GM19467 (cell line): ENCODE results near the gene NIT1.
A peak's percentile ranks its signal among the peaks of the same experiment; 100 is the strongest.

Experiments
- ATAC-seq: cut with Tn5 transposase; IDR thresholded peaks from one replicate; pipeline ENCODE4 v1.9.1; 2021; ENCODE audit warnings: mild to moderate bottlenecking, moderate library complexity; ENCODE audit not compliant: unreplicated experiment

Gene NIT1, protein sequence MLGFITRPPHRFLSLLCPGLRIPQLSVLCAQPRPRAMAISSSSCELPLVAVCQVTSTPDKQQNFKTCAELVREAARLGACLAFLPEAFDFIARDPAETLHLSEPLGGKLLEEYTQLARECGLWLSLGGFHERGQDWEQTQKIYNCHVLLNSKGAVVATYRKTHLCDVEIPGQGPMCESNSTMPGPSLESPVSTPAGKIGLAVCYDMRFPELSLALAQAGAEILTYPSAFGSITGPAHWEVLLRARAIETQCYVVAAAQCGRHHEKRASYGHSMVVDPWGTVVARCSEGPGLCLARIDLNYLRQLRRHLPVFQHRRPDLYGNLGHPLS

GRCh38 chr1:161117759-161118581, at the start of gene NIT1, which contains the start of gene PFDN2:
Gene NIT1 (plus strand): TSS chr1:161118105. CDS start chr1:161118177, 72 bp downstream.
Gene PFDN2 (minus strand): TSS chr1:161118037. CDS start chr1:161118026, 11 bp downstream.
- ATAC-seq, result peak; percentile 76

DNA sequence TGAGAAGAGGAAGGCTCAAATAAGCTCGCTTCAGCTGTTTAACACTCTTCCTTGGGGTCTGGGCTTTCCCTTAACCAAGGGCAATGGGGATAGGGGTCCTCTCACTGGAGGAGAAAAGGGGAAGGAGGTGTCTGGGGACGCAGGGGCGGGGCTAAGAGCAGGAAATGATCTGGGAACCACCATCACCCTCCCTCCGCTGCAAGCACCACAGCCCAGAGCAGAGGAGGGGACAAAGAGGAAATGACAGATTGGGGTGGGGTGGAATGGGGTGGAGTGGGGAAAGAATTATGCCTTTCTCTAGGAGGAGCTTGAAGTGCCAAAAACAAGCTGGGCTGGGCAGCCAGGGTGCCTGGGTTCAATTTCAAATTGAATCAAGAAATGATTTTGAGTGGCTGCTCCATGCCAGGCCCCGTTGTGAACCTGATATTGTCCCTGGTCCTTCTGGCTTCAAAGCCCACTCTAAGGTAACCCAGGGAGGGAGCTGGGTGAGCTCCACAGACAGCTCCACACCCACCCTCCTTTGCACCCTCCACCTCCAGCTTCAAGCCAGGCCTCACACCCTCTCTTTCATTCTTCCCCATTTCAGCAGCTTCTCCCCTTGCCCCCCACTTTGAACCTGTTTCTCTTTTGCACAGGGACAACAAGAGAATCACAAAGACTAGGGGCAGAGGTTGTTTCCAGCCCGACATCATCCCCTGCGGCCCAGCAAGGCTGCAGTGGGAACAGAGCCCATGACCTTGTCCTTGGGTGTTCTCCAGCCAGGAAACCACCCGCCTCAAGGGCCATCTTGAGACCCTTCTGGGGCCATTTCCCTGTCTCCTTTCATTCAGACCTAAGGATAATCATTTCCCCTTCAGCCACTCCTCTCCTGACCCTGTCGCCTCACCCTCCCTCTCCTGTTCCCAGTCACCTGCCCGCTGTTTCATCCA, 49.3 kb upstream of the NIT1 start:
- ATAC-seq, result peak; percentile 57

GRCh38 chr1:161069241-161069640, 48.7 kb upstream of the NIT1 start:
- ATAC-seq, result peak; percentile 2

GRCh38 chr1:161069731-161070270, 48.1 kb upstream of the NIT1 start, which contains the start of gene ARHGAP30:
Gene ARHGAP30 (minus strand): TSS chr1:161069891. CDS start chr1:161069624, 267 bp downstream.
- ATAC-seq, result peak; percentile 81

- no peak for ATAC-seq
Measured at GRCh38 chr1:161070761-161071160, 47.1 kb upstream of the NIT1 start.

GRCh38 chr1:161071886-161072371, 46.0 kb upstream of the NIT1 start:
- ATAC-seq, result no peak

DNA sequence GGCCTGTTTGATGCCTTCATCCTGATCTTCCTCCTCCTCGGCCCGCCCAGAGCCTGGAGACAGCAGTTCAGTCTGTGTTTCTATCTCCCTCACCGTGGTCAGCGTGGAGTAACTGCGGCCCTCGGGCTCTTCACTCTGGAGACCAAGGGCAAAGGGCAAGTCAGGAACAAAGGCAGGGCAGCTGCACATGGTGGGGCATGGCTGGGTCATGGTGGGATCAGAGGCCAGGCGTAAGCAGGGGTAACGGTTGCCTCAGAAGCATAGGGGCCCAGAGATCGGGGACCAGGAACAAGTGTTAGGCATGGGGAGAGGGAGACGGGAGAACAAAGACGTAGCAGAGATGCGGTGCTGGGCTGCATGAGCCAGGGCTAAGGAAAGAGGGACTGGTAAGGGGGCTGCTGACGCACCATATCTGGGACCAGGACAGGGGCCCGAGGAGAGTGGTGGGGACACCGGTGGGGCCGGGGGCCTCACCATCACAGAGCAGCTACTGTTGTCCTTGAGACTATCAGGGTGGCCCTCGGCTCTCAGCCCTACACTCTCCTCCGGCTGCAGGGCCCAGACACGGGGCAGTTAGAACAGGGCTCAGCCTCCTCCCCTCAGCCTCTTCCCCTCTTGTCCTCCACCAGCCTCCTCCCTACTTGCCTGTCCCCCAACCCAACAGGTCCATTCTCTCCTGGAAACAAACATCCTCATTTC, 45.0 kb upstream of the NIT1 start:
- no peak for ATAC-seq

DNA sequence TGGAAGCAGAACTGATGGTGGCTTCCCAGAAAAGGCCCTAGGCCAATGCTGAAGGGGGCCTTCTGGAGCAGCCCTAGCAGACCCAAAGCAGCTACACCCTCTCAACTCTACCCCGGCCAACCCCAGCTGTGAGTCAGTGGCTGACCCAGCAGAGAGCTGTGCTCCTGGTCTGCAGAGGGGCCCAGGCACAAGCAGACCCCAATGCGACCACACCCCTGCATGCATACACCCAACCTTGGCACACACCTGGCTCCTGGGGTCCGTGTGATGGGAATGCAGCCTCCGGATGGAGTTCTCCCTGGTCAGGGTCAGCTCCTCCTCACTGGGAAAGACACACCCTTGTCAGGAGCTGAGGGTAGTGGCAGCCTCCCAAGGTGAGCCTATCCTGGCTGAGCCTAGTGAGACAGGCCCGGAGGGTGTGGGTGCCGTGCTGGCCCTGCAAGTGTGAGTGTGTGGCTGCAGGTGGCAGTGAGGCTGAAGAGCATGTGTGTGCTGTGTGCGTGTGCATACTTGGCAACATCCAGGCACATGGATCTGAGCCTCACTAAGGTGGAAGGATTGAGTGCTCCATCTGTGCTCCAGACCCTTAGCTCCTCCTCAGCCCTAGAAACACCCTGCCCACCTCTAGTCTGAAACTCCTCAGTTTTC, 44.3 kb upstream of the NIT1 start:
- no peak for ATAC-seq

GRCh38 chr1:161074676-161075368, 43.1 kb upstream of the NIT1 start:
- no peak for ATAC-seq

- ATAC-seq, result no peak
Measured at GRCh38 chr1:161076410-161076809, 41.5 kb upstream of the NIT1 start.

- ATAC-seq, result no peak
Measured at GRCh38 chr1:161077426-161077825, 40.5 kb upstream of the NIT1 start.

- ATAC-seq, result no peak
Measured at GRCh38 chr1:161079436-161080110, 38.3 kb upstream of the NIT1 start.

DNA sequence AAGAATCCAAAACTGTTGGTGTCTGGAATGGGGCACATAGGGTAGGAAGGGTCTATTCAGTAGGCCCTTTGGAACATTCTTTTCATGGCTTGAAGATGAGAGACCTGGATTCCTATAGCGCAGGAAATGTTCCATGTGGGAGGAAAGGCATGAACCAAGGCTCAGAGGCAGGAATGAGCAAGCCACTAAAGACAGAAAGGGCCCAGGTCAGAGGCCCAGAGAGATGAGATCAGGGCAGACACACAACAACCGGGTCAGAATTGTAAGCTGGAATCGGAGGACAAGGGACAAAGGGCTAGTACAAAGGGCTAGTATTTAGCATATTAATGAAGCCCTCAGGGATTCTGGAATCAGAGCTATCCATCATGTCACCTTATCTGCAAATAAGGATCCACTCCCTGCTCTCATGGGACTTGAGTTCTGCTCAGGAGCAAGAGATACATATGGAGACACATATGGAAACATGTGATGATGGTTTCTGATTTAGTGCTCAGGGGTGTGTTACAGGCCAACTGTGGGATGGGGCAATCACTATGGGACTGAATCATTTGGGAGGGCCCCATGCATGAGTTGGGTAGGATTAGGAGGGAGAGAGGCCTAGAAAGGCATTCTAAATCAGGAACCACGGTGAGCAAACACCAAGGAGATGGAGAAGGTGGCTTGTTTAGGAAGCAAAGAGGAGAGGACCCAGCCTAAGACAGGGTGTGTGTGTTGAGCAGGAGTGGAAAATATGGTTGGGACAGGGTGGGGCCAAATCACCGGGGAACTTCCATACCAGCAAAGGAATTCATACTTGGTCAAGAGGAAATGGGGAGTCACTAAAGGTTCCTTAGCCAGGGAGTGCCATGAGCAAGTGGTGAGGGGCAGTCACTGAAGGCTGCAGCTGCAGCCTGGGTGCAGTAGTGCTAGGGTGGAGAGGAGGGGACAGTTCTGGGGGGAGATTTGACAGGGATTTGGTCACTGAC, 37.2 kb upstream of the NIT1 start:
- no peak for ATAC-seq

DNA sequence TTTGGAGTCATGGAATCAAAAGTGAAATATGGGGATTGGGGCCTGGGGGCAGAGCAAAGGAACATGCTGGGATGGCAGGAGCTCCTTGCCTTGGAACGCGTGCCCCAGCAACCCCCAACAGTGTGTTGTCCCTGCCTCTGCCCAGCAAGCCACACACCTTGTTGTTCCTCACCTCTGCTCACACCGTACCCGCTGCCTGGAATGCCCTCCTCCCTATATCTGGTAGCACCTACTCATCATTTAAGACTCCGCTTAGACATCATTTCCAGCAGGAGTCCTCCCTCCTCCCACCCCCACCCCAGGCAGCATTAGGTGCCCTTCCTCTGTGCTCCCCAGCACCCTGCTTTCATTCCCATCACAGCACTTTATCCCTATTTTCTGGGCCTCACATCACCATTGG, 36.4 kb upstream of the NIT1 start:
- ATAC-seq, result no peak

DNA sequence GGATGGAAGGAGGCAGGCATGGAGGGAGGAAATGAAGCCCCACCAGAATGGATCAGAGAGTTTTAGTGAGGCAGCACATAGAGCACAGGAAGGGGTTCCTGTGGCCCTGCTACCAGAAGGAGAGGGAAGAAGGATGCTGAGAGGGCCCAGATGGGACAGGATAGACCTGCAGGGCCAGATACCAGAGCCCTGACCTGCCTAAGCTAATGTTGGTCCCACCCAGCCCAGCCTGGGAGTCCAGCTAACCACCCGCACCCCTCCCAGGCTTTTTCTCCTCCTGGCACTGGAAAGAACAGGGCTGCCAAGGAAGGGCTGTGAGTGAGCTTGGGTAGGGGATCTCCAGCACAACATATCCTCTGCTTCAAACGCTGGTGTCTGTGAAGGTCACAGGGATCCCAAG, 35.4 kb upstream of the NIT1 start:
- ATAC-seq, result no peak

DNA sequence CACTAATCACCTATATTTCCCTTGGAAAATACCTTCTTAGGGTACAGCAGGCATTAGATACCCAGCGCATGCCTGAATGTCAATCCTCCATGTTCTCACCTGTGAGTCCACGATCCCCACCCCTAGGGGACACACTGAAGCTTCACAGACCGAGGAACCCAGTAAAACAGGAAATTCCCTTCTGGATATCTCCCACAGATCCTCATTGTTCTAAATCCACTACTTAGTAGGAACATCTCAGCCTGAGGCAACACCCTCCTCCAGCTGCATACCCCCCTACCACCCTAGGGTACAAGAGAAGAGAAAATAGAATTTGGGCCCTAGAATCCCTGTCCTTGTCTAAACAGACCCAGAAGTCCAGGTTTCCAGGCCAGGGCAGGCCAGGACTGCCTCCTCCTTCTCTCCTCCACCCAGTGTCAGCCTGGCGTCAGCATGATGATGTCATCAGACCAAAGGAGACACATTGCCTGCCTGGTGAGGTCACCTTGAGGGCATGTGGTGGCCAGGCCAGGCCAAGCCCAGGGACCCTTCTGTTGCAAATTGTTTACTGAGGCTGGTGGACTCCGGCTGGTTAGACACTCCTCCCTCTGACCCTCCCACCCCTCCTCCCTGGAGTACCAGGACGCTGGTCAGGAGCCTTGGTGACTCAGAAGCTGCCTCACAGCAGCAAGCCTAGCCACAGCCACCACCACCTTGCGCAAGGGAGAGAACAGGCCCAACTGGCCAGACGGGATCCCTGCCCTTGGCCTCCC, 34.7 kb upstream of the NIT1 start:
- no peak for ATAC-seq
